ENCODE data around the gene BTBD16. TPM values are rescaled to one million over a fixed set of nuclear protein-coding genes. Genes with fewer than 3 reads are reported as not detected.

The BTBD16 gene
- total RNA-seq, 2 donors from 2014 or later, result not detected

GRCh38 chr10:122297583-122297982 lies 26.5 kb downstream of the BTBD16 start:
- DNase-seq (ENCODE audit: low spot score in 2 of 2) (no peak), ATAC-seq (no peak)
- Mint-ChIP-seq H3K27ac (no peak overlapping the region), H3K9me3 (no peaks in the 10 kb centered on the region), H3K36me3 (no peaks in the 10 kb centered on the region)

- Mint-ChIP-seq H3K36me3 (no peaks in the 10 kb centered on the region), H3K9me3 (no peaks in the 10 kb centered on the region), H3K27ac (no peak overlapping the region)
- no peak for DNase-seq (ENCODE audit: low spot score in 2 of 2)
- ATAC-seq, result no peak
These were observed 27.1 kb downstream of the BTBD16 start for GRCh38 chr10:122298206-122298597.

GRCh38 chr10:122298598-122299301 lies 27.7 kb downstream of the BTBD16 start:
- DNase-seq (ENCODE audit: low spot score in 2 of 2) (peak in 1 of 2 donors; percentile 64), ATAC-seq (peak; percentile 76 to 86)
- H3K36me3 Mint-ChIP-seq, result no peaks in the 10 kb centered on the region
- no peaks in the 10 kb centered on the region for H3K9me3 Mint-ChIP-seq
- no peak overlapping the region for H3K27ac Mint-ChIP-seq

GRCh38 chr10:122299423-122300075 lies 28.5 kb downstream of the BTBD16 start:
- H3K36me3 Mint-ChIP-seq, result no peaks in the 10 kb centered on the region
- no peaks in the 10 kb centered on the region for H3K9me3 Mint-ChIP-seq
- peak overlapping the region in 1 of 2 donors; percentile 82 for H3K27ac Mint-ChIP-seq
- DNase-seq (ENCODE audit: low spot score in 2 of 2) (no peak), ATAC-seq (no peak)

GRCh38 chr10:122301055-122301810 lies 30.1 kb downstream of the BTBD16 start:
- Mint-ChIP-seq H3K36me3 (peaks cover 0 to 10% of the 10 kb centered on the region in 2 donors), H3K27ac (no peak overlapping the region), H3K9me3 (peaks cover 0 to 10% of the 10 kb centered on the region in 2 donors)
- ATAC-seq (peak; percentile 42 to 51), DNase-seq (ENCODE audit: low spot score in 2 of 2) (no peak)

- H3K27ac Mint-ChIP-seq, result no peak overlapping the region
- no peak for ATAC-seq
- DNase-seq (ENCODE audit: low spot score in 2 of 2), result no peak
- peaks cover 0 to 10% of the 10 kb centered on the region in 2 donors for H3K9me3 Mint-ChIP-seq
- H3K36me3 Mint-ChIP-seq, result peaks cover 0 to 12% of the 10 kb centered on the region in 2 donors
These were observed 30.7 kb downstream of the BTBD16 start for GRCh38 chr10:122301811-122302115.

- no peak for ATAC-seq
- DNase-seq (ENCODE audit: low spot score in 2 of 2), result no peak
- Mint-ChIP-seq H3K27ac (no peak overlapping the region), H3K36me3 (peaks cover 0 to 12% of the 10 kb centered on the region in 2 donors), H3K9me3 (peaks cover 0 to 10% of the 10 kb centered on the region in 2 donors)
These were observed 31.2 kb downstream of the BTBD16 start for GRCh38 chr10:122302315-122302714.

- Mint-ChIP-seq H3K27ac (no peak overlapping the region), H3K9me3 (peaks cover 0 to 10% of the 10 kb centered on the region in 2 donors), H3K36me3 (peaks cover 0 to 12% of the 10 kb centered on the region in 2 donors)
- DNase-seq (ENCODE audit: low spot score in 2 of 2) (no peak), ATAC-seq (no peak)
These were observed 32.4 kb downstream of the BTBD16 start for GRCh38 chr10:122303271-122304053.

GRCh38 chr10:122304054-122304579 lies 33.0 kb downstream of the BTBD16 start:
- Mint-ChIP-seq H3K36me3 (peaks cover 0 to 12% of the 10 kb centered on the region in 2 donors), H3K9me3 (peaks cover 0 to 10% of the 10 kb centered on the region in 2 donors), H3K27ac (no peak overlapping the region)
- DNase-seq (ENCODE audit: low spot score in 2 of 2) (no peak), ATAC-seq (no peak)

GRCh38 chr10:122306282-122306681 lies 35.2 kb downstream of the BTBD16 start:
- DNase-seq (ENCODE audit: low spot score in 2 of 2) (no peak), ATAC-seq (no peak)
- Mint-ChIP-seq H3K36me3 (peaks cover 0 to 12% of the 10 kb centered on the region in 2 donors), H3K27ac (no peak overlapping the region), H3K9me3 (peaks cover 0 to 10% of the 10 kb centered on the region in 2 donors)

GRCh38 chr10:122306744-122307143 lies 35.6 kb downstream of the BTBD16 start:
- ATAC-seq (no peak), DNase-seq (ENCODE audit: low spot score in 2 of 2) (no peak)
- no peak overlapping the region for H3K27ac Mint-ChIP-seq
- peaks cover 0 to 10% of the 10 kb centered on the region in 2 donors for H3K9me3 Mint-ChIP-seq
- peaks cover 0 to 12% of the 10 kb centered on the region in 2 donors for H3K36me3 Mint-ChIP-seq

- DNase-seq (ENCODE audit: low spot score in 2 of 2) (no peak), ATAC-seq (no peak)
- peaks cover 0 to 10% of the 10 kb centered on the region in 2 donors for H3K9me3 Mint-ChIP-seq
- H3K27ac Mint-ChIP-seq, result no peak overlapping the region
- peaks cover 0 to 12% of the 10 kb centered on the region in 2 donors for H3K36me3 Mint-ChIP-seq
These were observed 36.7 kb downstream of the BTBD16 start for GRCh38 chr10:122307669-122308416.

- H3K9me3 Mint-ChIP-seq, result peaks cover 0 to 10% of the 10 kb centered on the region in 2 donors
These were observed 37.5 kb downstream of the BTBD16 start for GRCh38 chr10:122308417-122309141.

GRCh38 chr10:122310311-122311050 lies 39.4 kb downstream of the BTBD16 start:
- Mint-ChIP-seq H3K27ac (no peak overlapping the region), H3K36me3 (peaks cover 0 to 10% of the 10 kb centered on the region in 2 donors), H3K9me3 (peaks cover 0 to 6% of the 10 kb centered on the region in 2 donors)
- ATAC-seq (no peak), DNase-seq (ENCODE audit: low spot score in 2 of 2) (no peak)

More at GRCh38 chr10:122308417-122309141, 37.5 kb downstream of the BTBD16 start:
- ATAC-seq (no peak), DNase-seq (ENCODE audit: low spot score in 2 of 2) (no peak)
- Mint-ChIP-seq H3K27ac (no peak overlapping the region), H3K36me3 (peaks cover 0 to 12% of the 10 kb centered on the region in 2 donors)

- no peak overlapping the region for H3K27ac Mint-ChIP-seq
- H3K9me3 Mint-ChIP-seq, result peaks cover 0 to under 1% of the 10 kb centered on the region in 2 donors
- DNase-seq (ENCODE audit: low spot score in 2 of 2) (no peak), ATAC-seq (no peak)
- peaks cover 0 to 4% of the 10 kb centered on the region in 2 donors for H3K36me3 Mint-ChIP-seq
These were observed 39.9 kb downstream of the BTBD16 start for GRCh38 chr10:122311051-122311410.

Measured in activated naive CD4-positive, alpha-beta T cell treated with anti-CD3 and anti-CD28 coated beads, Interleukin-2, amount 50 U/mL, for 72 hours (primary cell).